Measurements from ENCODE around the gene RILPL1.
"Not testable (repeated sequence)": the region's sequence is repeated elsewhere in the genome, so short reads cannot be mapped to it uniquely, and the experiment has no call there.

The RILPL1 gene

GRCh38 chr12:123487428-123487827 lies 46.1 kb downstream of the RILPL1 start:
- Histone ChIP-seq H3K4me3 (ENCODE audit: insufficient read depth, low read depth, low read length, poor library complexity, severe bottlenecking) (no peak overlapping the region), H3K9me3 (ENCODE audit: control insufficient read depth, low read length) (no peaks in the 10 kb centered on the region), H3K4me1 (ENCODE audit: control insufficient read depth, insufficient read depth, low read length, poor library complexity, severe bottlenecking) (peaks cover 6% of the 10 kb centered on the region), H3K36me3 (ENCODE audit: control insufficient read depth, insufficient read depth, low read length) (no peaks in the 10 kb centered on the region), H3K27ac (ENCODE audit: insufficient read depth, low read length, poor library complexity, severe bottlenecking) (no peak overlapping the region), H3K27me3 (replicated peaks; ENCODE audit: control insufficient read depth, insufficient read depth, low read length, poor library complexity, severe bottlenecking) (no peaks in the 10 kb centered on the region)
- DNase-seq = no peak

- H3K4me3 ChIP-seq (ENCODE audit: insufficient read depth, low read depth, low read length, poor library complexity, severe bottlenecking) = no peak overlapping the region
- no peaks in the 10 kb centered on the region for H3K27me3 ChIP-seq (replicated peaks; ENCODE audit: control insufficient read depth, insufficient read depth, low read length, poor library complexity, severe bottlenecking)
- H3K36me3 ChIP-seq (ENCODE audit: control insufficient read depth, insufficient read depth, low read length) = no peaks in the 10 kb centered on the region
- H3K4me1 ChIP-seq (ENCODE audit: control insufficient read depth, insufficient read depth, low read length, poor library complexity, severe bottlenecking) = peaks cover 6% of the 10 kb centered on the region
- no peak for DNase-seq
- H3K27ac ChIP-seq (ENCODE audit: insufficient read depth, low read length, poor library complexity, severe bottlenecking) = no peak overlapping the region
- H3K9me3 ChIP-seq (ENCODE audit: control insufficient read depth, low read length) = no peaks in the 10 kb centered on the region
Measured at GRCh38 chr12:123485756-123486155, 47.8 kb downstream of the RILPL1 start.

DNA sequence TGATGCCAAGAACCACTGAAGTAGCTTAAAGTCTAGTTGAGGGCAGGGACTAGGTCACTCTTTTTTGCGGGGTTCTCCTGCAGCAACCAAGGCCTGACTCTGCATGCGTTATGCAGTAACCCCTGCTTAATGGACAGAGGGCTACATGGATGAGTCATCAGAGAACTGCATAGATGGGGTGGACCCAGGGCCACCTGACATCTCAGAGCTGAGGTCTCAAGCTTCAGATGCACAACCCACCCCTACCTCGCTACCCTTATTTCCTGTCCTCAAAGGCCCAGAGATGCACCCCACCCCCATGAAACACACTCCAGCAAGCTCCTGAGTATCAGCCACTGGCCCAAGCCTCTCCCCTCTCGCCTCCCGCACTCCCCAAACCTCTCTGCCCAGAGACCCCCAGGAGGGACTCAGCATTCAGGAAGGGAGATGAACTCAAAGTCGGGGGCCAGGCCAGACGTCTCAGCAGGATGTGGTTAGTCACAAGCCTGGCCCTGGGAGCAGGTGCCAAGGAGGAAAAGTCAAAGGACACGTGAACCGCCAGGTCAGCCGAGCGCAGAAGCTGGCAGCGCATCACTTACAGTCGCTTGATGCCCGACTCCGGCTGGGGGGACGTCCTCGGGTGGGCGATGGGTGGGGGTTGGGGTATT lies 49.8 kb downstream of the RILPL1 start:
- no peak overlapping the region for H3K27ac ChIP-seq (ENCODE audit: insufficient read depth, low read length, poor library complexity, severe bottlenecking)

GRCh38 chr12:123482876-123483275 lies 50.6 kb downstream of the RILPL1 start:
- DNase-seq = no peak
- H3K4me1 ChIP-seq (ENCODE audit: control insufficient read depth, insufficient read depth, low read length, poor library complexity, severe bottlenecking) = peaks cover 6% of the 10 kb centered on the region
- H3K36me3 ChIP-seq (ENCODE audit: control insufficient read depth, insufficient read depth, low read length) = no peaks in the 10 kb centered on the region
- no peak overlapping the region for H3K4me3 ChIP-seq (ENCODE audit: insufficient read depth, low read depth, low read length, poor library complexity, severe bottlenecking)
- no peaks in the 10 kb centered on the region for H3K9me3 ChIP-seq (ENCODE audit: control insufficient read depth, low read length)
- no peak overlapping the region for H3K27ac ChIP-seq (ENCODE audit: insufficient read depth, low read length, poor library complexity, severe bottlenecking)
- H3K27me3 ChIP-seq (replicated peaks; ENCODE audit: control insufficient read depth, insufficient read depth, low read length, poor library complexity, severe bottlenecking) = no peaks in the 10 kb centered on the region

More for the DNA sequence above, 49.8 kb downstream of the RILPL1 start:
- H3K27me3 ChIP-seq (replicated peaks; ENCODE audit: control insufficient read depth, insufficient read depth, low read length, poor library complexity, severe bottlenecking) = no peaks in the 10 kb centered on the region
- H3K36me3 ChIP-seq (ENCODE audit: control insufficient read depth, insufficient read depth, low read length) = no peaks in the 10 kb centered on the region
- H3K9me3 ChIP-seq (ENCODE audit: control insufficient read depth, low read length) = no peaks in the 10 kb centered on the region
- H3K4me1 ChIP-seq (ENCODE audit: control insufficient read depth, insufficient read depth, low read length, poor library complexity, severe bottlenecking) = peaks cover 6% of the 10 kb centered on the region
- H3K4me3 ChIP-seq (ENCODE audit: insufficient read depth, low read depth, low read length, poor library complexity, severe bottlenecking) = no peak overlapping the region
- DNase-seq = no peak

GRCh38 chr12:123481251-123481650 lies 52.3 kb downstream of the RILPL1 start:
- H3K27ac ChIP-seq (ENCODE audit: insufficient read depth, low read length, poor library complexity, severe bottlenecking); DNase-seq; H3K9me3 ChIP-seq (ENCODE audit: control insufficient read depth, low read length); H3K36me3 ChIP-seq (ENCODE audit: control insufficient read depth, insufficient read depth, low read length); H3K27me3 ChIP-seq (replicated peaks; ENCODE audit: control insufficient read depth, insufficient read depth, low read length, poor library complexity, severe bottlenecking); H3K4me1 ChIP-seq (ENCODE audit: control insufficient read depth, insufficient read depth, low read length, poor library complexity, severe bottlenecking); H3K4me3 ChIP-seq (ENCODE audit: insufficient read depth, low read depth, low read length, poor library complexity, severe bottlenecking): not testable (repeated sequence)

GRCh38 chr12:123479442-123480180 lies 53.9 kb downstream of the RILPL1 start:
- Histone ChIP-seq H3K4me3 (ENCODE audit: insufficient read depth, low read depth, low read length, poor library complexity, severe bottlenecking) (no peak overlapping the region), H3K4me1 (ENCODE audit: control insufficient read depth, insufficient read depth, low read length, poor library complexity, severe bottlenecking) (peaks cover 13% of the 10 kb centered on the region), H3K9me3 (ENCODE audit: control insufficient read depth, low read length) (no peaks in the 10 kb centered on the region), H3K36me3 (ENCODE audit: control insufficient read depth, insufficient read depth, low read length) (no peaks in the 10 kb centered on the region), H3K27me3 (replicated peaks; ENCODE audit: control insufficient read depth, insufficient read depth, low read length, poor library complexity, severe bottlenecking) (no peaks in the 10 kb centered on the region), H3K27ac (ENCODE audit: insufficient read depth, low read length, poor library complexity, severe bottlenecking) (no peak overlapping the region)
- no peak for DNase-seq

- Histone ChIP-seq H3K27me3 (replicated peaks; ENCODE audit: control insufficient read depth, insufficient read depth, low read length, poor library complexity, severe bottlenecking) (no peaks in the 10 kb centered on the region), H3K4me3 (ENCODE audit: insufficient read depth, low read depth, low read length, poor library complexity, severe bottlenecking) (no peak overlapping the region), H3K27ac (ENCODE audit: insufficient read depth, low read length, poor library complexity, severe bottlenecking) (no peak overlapping the region), H3K36me3 (ENCODE audit: control insufficient read depth, insufficient read depth, low read length) (no peaks in the 10 kb centered on the region), H3K9me3 (ENCODE audit: control insufficient read depth, low read length) (no peaks in the 10 kb centered on the region), H3K4me1 (ENCODE audit: control insufficient read depth, insufficient read depth, low read length, poor library complexity, severe bottlenecking) (peaks cover 8% of the 10 kb centered on the region)
- DNase-seq = no peak
Measured at GRCh38 chr12:123478762-123479161, 54.8 kb downstream of the RILPL1 start.

DNA sequence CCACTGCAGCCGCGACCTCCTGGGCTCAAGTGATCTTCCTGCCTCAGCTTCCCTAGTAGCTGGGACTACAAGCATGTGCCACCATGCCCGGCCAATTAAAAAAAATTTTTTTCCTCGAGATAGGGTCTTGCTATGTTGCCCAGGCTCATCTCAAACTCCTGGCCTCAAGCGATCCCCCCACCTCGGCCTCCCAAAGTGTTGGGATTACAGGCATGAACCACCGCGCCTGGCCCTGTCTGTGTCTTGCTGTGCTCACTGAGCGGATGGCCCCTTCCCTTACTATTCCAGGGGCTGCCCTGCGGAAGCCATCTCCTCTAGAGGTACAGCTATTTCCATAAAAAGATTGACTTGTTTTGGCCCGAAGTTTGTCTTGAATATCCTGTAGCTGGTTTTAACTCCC lies 55.5 kb downstream of the RILPL1 start:
- H3K27me3 ChIP-seq (replicated peaks; ENCODE audit: control insufficient read depth, insufficient read depth, low read length, poor library complexity, severe bottlenecking) = no peaks in the 10 kb centered on the region
- DNase-seq = no peak
- H3K4me1 ChIP-seq (ENCODE audit: control insufficient read depth, insufficient read depth, low read length, poor library complexity, severe bottlenecking) = peaks cover 7% of the 10 kb centered on the region
- H3K4me3 ChIP-seq (ENCODE audit: insufficient read depth, low read depth, low read length, poor library complexity, severe bottlenecking) = no peak overlapping the region
- H3K9me3 ChIP-seq (ENCODE audit: control insufficient read depth, low read length) = no peaks in the 10 kb centered on the region
- H3K36me3 ChIP-seq (ENCODE audit: control insufficient read depth, insufficient read depth, low read length) = no peaks in the 10 kb centered on the region
- H3K27ac ChIP-seq (ENCODE audit: insufficient read depth, low read length, poor library complexity, severe bottlenecking) = no peak overlapping the region

DNA sequence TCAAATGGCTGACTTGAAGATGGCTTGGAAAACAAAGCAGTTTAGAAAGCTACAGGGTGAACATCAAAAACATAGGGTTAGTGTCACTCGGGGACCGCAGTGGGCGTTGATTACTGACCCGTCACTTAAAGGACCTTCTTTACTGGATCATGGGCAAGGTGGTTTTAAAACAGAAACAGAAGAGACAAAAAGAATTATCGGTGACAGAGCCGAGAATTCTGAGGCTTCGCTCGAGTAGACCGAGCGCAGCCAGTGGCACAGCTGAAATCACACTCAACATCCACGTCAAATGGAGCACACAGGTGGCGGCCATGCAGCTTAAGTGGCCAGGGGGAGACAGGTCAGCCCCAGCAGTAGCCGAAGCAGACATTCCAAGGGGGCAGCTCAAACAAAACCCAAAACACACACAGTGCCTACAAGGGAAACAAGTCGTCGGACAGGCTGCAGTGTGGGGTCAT lies 58.2 kb downstream of the RILPL1 start:
- peaks cover 10% of the 10 kb centered on the region for H3K36me3 ChIP-seq (ENCODE audit: control insufficient read depth, insufficient read depth, low read length)
- no peak overlapping the region for H3K4me3 ChIP-seq (ENCODE audit: insufficient read depth, low read depth, low read length, poor library complexity, severe bottlenecking)
- DNase-seq = no peak
- no peaks in the 10 kb centered on the region for H3K27me3 ChIP-seq (replicated peaks; ENCODE audit: control insufficient read depth, insufficient read depth, low read length, poor library complexity, severe bottlenecking)
- no peaks in the 10 kb centered on the region for H3K9me3 ChIP-seq (ENCODE audit: control insufficient read depth, low read length)
- H3K4me1 ChIP-seq (ENCODE audit: control insufficient read depth, insufficient read depth, low read length, poor library complexity, severe bottlenecking) = peaks cover 7% of the 10 kb centered on the region
- peak overlapping the region; percentile 33 for H3K27ac ChIP-seq (ENCODE audit: insufficient read depth, low read length, poor library complexity, severe bottlenecking)

DNA sequence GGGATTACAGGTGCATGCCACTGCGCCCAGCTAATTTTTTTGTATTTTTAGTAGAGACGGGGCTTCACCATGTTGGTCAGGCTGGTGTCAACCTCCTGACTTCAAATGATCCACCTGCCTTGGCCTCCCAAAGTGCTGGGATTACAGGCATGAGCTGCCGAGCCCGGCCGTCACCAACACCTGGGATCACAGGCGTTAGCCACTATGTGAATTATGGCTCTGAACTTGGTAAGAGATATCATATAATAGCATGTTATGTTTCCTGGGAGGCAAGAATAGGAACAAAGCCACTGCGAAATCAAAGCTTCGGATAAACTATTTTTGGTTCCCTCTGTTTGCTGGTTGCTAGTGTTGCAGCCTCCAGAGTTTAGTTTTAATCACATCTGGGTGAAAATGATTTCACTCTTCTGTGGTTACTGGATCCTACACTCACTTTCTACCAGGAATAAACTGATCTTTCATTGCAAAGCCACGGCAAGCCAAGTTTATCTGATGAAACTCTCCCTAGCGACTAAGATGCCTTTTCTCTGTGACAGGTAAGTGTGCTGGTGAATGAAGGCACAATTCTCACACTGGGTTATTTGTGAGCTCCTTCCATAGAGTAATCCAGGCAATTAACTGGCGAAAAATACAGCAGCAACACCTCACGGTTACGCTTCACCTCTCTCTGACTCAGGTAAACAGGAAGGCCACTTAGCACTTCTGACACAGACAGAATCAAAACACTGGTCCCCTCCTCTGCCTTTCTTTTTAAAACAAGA lies 58.9 kb downstream of the RILPL1 start:
- Histone ChIP-seq H3K9me3 (ENCODE audit: control insufficient read depth, low read length) (no peaks in the 10 kb centered on the region), H3K4me1 (ENCODE audit: control insufficient read depth, insufficient read depth, low read length, poor library complexity, severe bottlenecking) (peaks cover 7% of the 10 kb centered on the region), H3K4me3 (ENCODE audit: insufficient read depth, low read depth, low read length, poor library complexity, severe bottlenecking) (no peak overlapping the region), H3K27me3 (replicated peaks; ENCODE audit: control insufficient read depth, insufficient read depth, low read length, poor library complexity, severe bottlenecking) (no peaks in the 10 kb centered on the region), H3K27ac (ENCODE audit: insufficient read depth, low read length, poor library complexity, severe bottlenecking) (peak overlapping the region; percentile 43), H3K36me3 (ENCODE audit: control insufficient read depth, insufficient read depth, low read length) (peaks cover 10% of the 10 kb centered on the region)
- no peak for DNase-seq

Measured in effector memory CD4-positive, alpha-beta T cell (primary cell).